OCI-LY3 (cell line): ENCODE results near the gene PKD2L1.

Experiments
- CTCF ChIP-seq: fragments of 200-600, 300-600 bp; sonication (generic); IDR thresholded peaks from 2 replicates; pipeline ENCODE4 v1.5.1; 2014; ENCODE audit warnings: antibody characterized with exemption, low read length, low read depth
- EZH2phosphoT487 ChIP-seq: fragments of 200-600 bp; shearing (Covaris generic); IDR thresholded peaks from 2 replicates; pipeline ENCODE4 v1.6.1; 2018; ENCODE audit warnings: antibody characterized with exemption, mixed run types, low read depth

GRCh38 chr10:100364175-100364574, 34.1 kb upstream of the PKD2L1 start:
- no peak for TF ChIP-seq CTCF
- no peak for TF ChIP-seq EZH2phosphoT487
